Measurements from ENCODE around the gene ABCB4. TPM values are rescaled to one million over a fixed set of nuclear protein-coding genes. Genes with fewer than 3 reads are reported as not detected.

ABCB4 gene
- total RNA-seq, 3 donors from 2014 or later, result 0.33 to 2.8 (median 1.3) TPM

DNA sequence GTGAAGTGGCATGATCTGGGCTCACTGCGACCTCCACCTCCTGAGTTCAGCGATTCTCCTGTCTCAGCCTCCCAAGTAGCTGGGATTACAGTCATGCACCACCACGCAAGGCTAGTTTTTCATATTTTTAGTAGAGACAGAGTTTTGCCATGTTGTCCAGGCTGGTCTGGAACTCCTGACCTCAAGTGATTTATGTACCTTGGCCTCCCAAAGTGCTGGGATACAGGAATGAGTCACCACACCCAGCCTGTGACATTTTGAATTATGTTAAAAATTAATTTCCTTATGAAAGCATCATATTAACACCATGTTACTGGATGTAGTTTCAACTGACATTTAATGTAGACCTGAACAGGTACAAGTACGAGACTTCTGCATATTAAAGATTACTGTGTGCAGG lies 24.3 kb downstream of the ABCB4 start:
- no peaks in the 10 kb centered on the region for H3K4me1 ChIP-seq
- no peak overlapping the region for H3K4me3 ChIP-seq
- intact Hi-C loops (cut with DNase I; ENCODE audit: low total_unique reads), result no loop called here
- no peaks in the 10 kb centered on the region for H3K36me3 ChIP-seq
- no peak overlapping the region for H3K27ac ChIP-seq
- TF ChIP-seq POLR2AphosphoS5 (IDR thresholded peaks at IDR 0.05) (no peak), POLR2A (IDR thresholded peaks at IDR 0.05) (no peak)
- TF ChIP-seq, protein P1, sequence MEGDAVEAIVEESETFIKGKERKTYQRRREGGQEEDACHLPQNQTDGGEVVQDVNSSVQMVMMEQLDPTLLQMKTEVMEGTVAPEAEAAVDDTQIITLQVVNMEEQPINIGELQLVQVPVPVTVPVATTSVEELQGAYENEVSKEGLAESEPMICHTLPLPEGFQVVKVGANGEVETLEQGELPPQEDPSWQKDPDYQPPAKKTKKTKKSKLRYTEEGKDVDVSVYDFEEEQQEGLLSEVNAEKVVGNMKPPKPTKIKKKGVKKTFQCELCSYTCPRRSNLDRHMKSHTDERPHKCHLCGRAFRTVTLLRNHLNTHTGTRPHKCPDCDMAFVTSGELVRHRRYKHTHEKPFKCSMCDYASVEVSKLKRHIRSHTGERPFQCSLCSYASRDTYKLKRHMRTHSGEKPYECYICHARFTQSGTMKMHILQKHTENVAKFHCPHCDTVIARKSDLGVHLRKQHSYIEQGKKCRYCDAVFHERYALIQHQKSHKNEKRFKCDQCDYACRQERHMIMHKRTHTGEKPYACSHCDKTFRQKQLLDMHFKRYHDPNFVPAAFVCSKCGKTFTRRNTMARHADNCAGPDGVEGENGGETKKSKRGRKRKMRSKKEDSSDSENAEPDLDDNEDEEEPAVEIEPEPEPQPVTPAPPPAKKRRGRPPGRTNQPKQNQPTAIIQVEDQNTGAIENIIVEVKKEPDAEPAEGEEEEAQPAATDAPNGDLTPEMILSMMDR (IDR thresholded peaks at IDR 0.05), result no peak
- H3K9me3 ChIP-seq, result no peaks in the 10 kb centered on the region
- H3K27me3 ChIP-seq, result no peaks in the 10 kb centered on the region
- DNase-seq (ENCODE audit: low spot score in 2 of 2), result no peak

DNA sequence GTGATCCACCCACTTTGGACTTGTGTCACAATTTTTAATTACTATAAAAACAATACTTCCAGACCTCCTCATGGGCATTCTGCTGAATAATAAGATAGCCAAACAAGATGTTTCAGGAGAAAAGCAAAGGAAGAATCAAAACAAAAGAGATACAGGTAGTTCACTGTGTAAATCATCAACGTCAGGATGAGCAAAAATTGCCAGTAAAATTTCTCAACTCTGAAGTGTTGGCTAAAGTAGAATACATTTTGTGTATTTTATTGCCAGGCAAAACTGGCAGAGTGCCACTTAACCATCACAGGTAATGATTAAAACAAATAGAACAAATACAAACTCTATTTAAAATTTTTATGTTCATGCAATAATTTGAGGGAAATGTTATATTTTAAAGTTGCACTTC lies 24.8 kb downstream of the ABCB4 start:
- Histone ChIP-seq H3K36me3 (no peaks in the 10 kb centered on the region), H3K27me3 (no peaks in the 10 kb centered on the region), H3K4me3 (no peak overlapping the region), H3K27ac (no peak overlapping the region), H3K4me1 (no peaks in the 10 kb centered on the region), H3K9me3 (no peaks in the 10 kb centered on the region)
- TF ChIP-seq POLR2A (IDR thresholded peaks at IDR 0.05) (no peak), POLR2AphosphoS5 (IDR thresholded peaks at IDR 0.05) (no peak)
- TF ChIP-seq, protein P1 (IDR thresholded peaks at IDR 0.05), result no peak
- intact Hi-C loops (cut with DNase I; ENCODE audit: low total_unique reads), result no loop called here
- DNase-seq (ENCODE audit: low spot score in 2 of 2), result no peak

DNA sequence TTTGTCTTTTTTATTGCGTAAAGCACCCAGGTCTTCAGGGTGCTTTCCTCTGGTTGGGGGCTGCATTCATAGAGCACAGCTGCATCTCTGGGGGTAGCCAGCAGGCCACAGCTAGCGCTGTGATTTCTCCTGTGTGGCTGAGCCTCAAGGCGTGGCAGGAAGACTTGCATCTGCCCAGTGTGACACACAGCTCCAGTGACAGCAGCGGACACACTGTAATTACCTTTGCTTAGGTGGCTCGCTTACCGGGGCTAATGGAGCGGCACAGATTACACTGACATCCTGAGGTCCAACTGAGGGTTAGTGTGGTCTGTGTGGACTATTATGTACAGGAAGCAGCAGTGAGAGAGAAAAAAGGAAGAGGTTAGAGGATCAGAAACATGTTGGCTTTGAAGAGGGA lies 27.1 kb downstream of the ABCB4 start:
- intact Hi-C loops (cut with DNase I; ENCODE audit: low total_unique reads), result no loop called here
- Histone ChIP-seq H3K4me3 (no peak overlapping the region), H3K4me1 (no peaks in the 10 kb centered on the region), H3K27ac (no peak overlapping the region), H3K9me3 (no peaks in the 10 kb centered on the region), H3K27me3 (no peaks in the 10 kb centered on the region), H3K36me3 (no peaks in the 10 kb centered on the region)
- TF ChIP-seq POLR2AphosphoS5 (IDR thresholded peaks at IDR 0.05) (no peak), POLR2A (IDR thresholded peaks at IDR 0.05) (no peak)
- TF ChIP-seq, protein P1 (IDR thresholded peaks at IDR 0.05), result no peak
- no peak for DNase-seq (ENCODE audit: low spot score in 2 of 2)

DNA sequence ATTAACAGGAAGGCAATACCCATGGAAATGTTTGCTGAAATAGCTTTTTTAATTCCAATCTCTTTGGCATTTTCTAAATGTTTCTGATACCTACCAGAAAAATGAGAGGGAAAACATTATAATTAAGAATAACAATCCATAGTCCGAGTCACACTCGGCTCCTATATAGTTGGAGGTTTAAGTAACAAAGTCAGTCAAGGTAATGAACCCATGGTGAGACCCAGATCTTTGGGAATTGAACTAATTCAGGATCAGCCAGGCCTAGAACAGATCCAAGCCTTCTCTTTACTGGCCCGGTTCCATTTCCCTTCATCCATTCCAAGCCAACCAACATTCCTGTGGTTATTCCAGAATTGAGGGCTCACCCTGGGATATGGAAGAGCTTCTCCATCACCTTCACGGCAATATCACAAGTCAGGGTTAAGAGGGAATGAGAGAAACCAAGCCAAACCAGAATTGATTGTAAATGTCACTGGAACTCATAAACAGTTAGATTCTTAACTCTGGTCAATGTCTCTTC lies 28.3 kb downstream of the ABCB4 start:
- Histone ChIP-seq H3K27ac (no peak overlapping the region), H3K27me3 (no peaks in the 10 kb centered on the region), H3K9me3 (no peaks in the 10 kb centered on the region), H3K4me1 (no peaks in the 10 kb centered on the region), H3K4me3 (no peak overlapping the region), H3K36me3 (no peaks in the 10 kb centered on the region)
- TF ChIP-seq, protein P1 (IDR thresholded peaks at IDR 0.05), result no peak
- TF ChIP-seq POLR2A (IDR thresholded peaks at IDR 0.05) (no peak), POLR2AphosphoS5 (IDR thresholded peaks at IDR 0.05) (no peak)
- intact Hi-C loops (cut with DNase I; ENCODE audit: low total_unique reads), result no loop called here
- no peak for DNase-seq (ENCODE audit: low spot score in 2 of 2)

DNA sequence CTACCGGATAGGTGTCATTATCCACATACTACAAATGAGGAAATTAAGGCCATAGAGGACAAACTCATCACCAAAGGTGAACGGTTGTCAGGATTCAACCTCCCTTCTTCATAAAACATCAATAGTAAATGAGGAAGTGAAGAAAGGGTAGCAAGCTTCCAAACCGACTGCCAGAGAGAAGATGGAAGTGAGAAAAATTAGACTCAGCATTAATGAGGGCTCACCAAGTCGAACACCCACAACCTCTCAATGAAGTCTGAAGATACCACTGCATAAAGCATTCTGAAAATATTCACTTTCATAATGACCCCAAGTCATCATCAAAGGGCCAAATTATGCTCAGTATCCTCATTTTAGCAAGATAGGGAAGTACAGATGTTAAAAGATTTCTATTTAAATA lies 29.6 kb downstream of the ABCB4 start:
- intact Hi-C loops (cut with DNase I; ENCODE audit: low total_unique reads), result no loop called here

More for the DNA sequence above, 29.6 kb downstream of the ABCB4 start:
- H3K9me3 ChIP-seq, result no peaks in the 10 kb centered on the region
- no peaks in the 10 kb centered on the region for H3K4me1 ChIP-seq
- no peaks in the 10 kb centered on the region for H3K36me3 ChIP-seq
- TF ChIP-seq, protein P1 (IDR thresholded peaks at IDR 0.05), result no peak
- TF ChIP-seq POLR2AphosphoS5 (IDR thresholded peaks at IDR 0.05) (no peak), POLR2A (IDR thresholded peaks at IDR 0.05) (no peak)
- H3K27ac ChIP-seq, result no peak overlapping the region
- no peak for DNase-seq (ENCODE audit: low spot score in 2 of 2)
- no peaks in the 10 kb centered on the region for H3K27me3 ChIP-seq
- H3K4me3 ChIP-seq, result no peak overlapping the region

Data from breast epithelium (tissue), 4 donors.